Hematopoietic multipotent progenitor cell treated with erythropoietin and hydrocortisone succinate and interleukin-3 and kit ligand, for 6 days (in vitro differentiated cells): ENCODE results near the gene PDZD4.

Experiments
- DNase-seq: peaks from one replicate; pipeline ENCODE4 v3.0.0-alpha.2; 2015

Gene PDZD4

GRCh38 chrX:153769158-153769864, 61.0 kb downstream of the PDZD4 start:
- no peak for DNase-seq

- DNase-seq = no peak
These were observed 61.8 kb downstream of the PDZD4 start for GRCh38 chrX:153768311-153769157.

- DNase-seq = no peak
These were observed 62.7 kb downstream of the PDZD4 start for GRCh38 chrX:153767674-153768055.

GRCh38 chrX:153766871-153767673, 63.3 kb downstream of the PDZD4 start:
- DNase-seq = no peak

- peak; percentile 87 for DNase-seq
These were observed 64.1 kb downstream of the PDZD4 start for GRCh38 chrX:153766098-153766817.

GRCh38 chrX:153765138-153766079, 64.9 kb downstream of the PDZD4 start:
- peak; percentile 71 for DNase-seq

- DNase-seq = no peak
These were observed 65.6 kb downstream of the PDZD4 start for GRCh38 chrX:153764786-153765137.

- DNase-seq = peak; percentile 80
These were observed 66.2 kb downstream of the PDZD4 start, which contains the start of gene PLXNB3 for GRCh38 chrX:153763989-153764755. PLXNB3 (plus strand) TSS chrX:153764249; CDS start chrX:153765536, 1,287 bp downstream.

- DNase-seq = no peak
These were observed 66.9 kb downstream of the PDZD4 start for GRCh38 chrX:153763298-153763932.

- no peak for DNase-seq
These were observed 67.6 kb downstream of the PDZD4 start for GRCh38 chrX:153762626-153763173.

- DNase-seq = no peak
These were observed 68.5 kb downstream of the PDZD4 start for GRCh38 chrX:153761863-153762262.

- DNase-seq = no peak
These were observed 75.2 kb downstream of the PDZD4 start for GRCh38 chrX:153755136-153755535.
